Bronchial epithelial cell (primary cell): Measurements from ENCODE around the gene LRRC1. TPM values are rescaled to one million over a fixed set of nuclear protein-coding genes. Genes with fewer than 3 reads are reported as not detected.

Experiments
- DNase-seq: peaks from one replicate; pipeline ENCODE4 v3.0.0-alpha.2; 2010; ENCODE audit warnings: low read depth
- FAIRE-seq: peaks from 2 replicates; lab custom pipeline; 2011; peaks lifted over from hg19 to GRCh38; lab: Jason Lieb, UNC
- H3K27me3 ChIP-seq: 2 replicates; pipeline ENCODE4 v1.5.1; 2011; ENCODE audit warnings: low read length; ENCODE audit not compliant: control insufficient read depth, insufficient read depth
- H3K36me3 ChIP-seq: 2 replicates; pipeline ENCODE4 v1.5.1; 2011; ENCODE audit warnings: low read length; ENCODE audit not compliant: control insufficient read depth, insufficient read depth
- H3K4me3 ChIP-seq: 2 replicates; pipeline ENCODE4 v1.5.1; 2011; ENCODE audit warnings: mild to moderate bottlenecking, low read depth, low read length, control low read depth
- total RNA-seq: library from RNA; depleted of rRNA; stranded (reverse); fragments of >200 nt; gene quantifications from 2 replicates; pipeline ENCODE4 v1.2.1, GENCODE V29; 2014
- TF ChIP-seq, protein P1 (sequence below): IDR thresholded peaks from 2 replicates; pipeline ENCODE4 v1.5.1; 2011; ENCODE audit warnings: mild to moderate bottlenecking, moderate library complexity, low read length, control low read depth, inconsistent platforms; ENCODE audit not compliant: insufficient read depth, severe bottlenecking

The LRRC1 gene
- total RNA-seq, 1 donor from 2014 or later, result 19.7 TPM

GRCh38 chr6:53878808-53879207, 84.0 kb downstream of the LRRC1 start:
- Histone ChIP-seq H3K36me3 (no peaks in the 10 kb centered on the region), H3K27me3 (no peaks in the 10 kb centered on the region), H3K4me3 (no peak overlapping the region)
- DNase-seq (no peak), FAIRE-seq (no peak)
- TF ChIP-seq, protein P1, sequence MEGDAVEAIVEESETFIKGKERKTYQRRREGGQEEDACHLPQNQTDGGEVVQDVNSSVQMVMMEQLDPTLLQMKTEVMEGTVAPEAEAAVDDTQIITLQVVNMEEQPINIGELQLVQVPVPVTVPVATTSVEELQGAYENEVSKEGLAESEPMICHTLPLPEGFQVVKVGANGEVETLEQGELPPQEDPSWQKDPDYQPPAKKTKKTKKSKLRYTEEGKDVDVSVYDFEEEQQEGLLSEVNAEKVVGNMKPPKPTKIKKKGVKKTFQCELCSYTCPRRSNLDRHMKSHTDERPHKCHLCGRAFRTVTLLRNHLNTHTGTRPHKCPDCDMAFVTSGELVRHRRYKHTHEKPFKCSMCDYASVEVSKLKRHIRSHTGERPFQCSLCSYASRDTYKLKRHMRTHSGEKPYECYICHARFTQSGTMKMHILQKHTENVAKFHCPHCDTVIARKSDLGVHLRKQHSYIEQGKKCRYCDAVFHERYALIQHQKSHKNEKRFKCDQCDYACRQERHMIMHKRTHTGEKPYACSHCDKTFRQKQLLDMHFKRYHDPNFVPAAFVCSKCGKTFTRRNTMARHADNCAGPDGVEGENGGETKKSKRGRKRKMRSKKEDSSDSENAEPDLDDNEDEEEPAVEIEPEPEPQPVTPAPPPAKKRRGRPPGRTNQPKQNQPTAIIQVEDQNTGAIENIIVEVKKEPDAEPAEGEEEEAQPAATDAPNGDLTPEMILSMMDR, result no peak

DNA sequence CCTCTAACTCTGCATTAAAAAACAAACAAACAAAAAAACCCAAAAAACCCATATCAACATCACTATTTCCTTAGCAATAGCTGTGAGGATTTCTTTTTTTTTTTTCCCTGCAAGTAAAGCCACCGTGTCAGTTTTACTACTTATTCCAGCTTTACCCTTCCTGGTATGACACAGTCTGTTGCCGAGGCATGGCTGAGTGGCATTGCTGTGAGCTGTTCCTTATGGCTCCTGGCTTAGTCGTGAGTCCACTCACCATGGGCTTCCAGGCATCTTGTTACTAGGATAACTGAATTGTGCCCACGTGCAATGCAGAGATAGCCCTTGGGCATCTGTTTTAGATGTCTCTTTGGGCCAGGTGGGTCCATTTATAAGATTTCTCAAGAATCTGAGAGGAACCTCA, 84.8 kb downstream of the LRRC1 start:
- no peak for FAIRE-seq

DNA sequence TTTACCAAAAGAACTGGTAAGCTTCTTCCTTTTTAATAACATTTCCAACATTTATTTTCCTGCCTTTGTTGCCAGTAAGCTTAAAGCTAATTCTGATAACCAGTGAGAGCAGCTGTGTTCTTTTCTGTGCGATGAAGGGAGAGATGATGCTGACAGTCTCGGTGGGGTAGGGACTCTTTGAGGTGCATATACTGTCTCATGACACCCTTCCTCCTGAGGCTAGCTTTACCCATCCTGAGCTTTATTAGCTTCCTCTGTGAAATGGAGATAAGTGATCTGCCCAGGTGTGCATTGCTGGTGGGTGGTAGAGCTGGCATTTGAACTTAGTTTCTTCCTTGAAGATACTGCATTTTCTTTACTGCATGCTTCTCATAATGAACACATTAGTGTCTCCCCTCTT, 92.5 kb downstream of the LRRC1 start:
- TF ChIP-seq, protein P1, result no peak
- DNase-seq, result no peak
- H3K4me3 ChIP-seq, result no peak overlapping the region
- H3K36me3 ChIP-seq, result no peaks in the 10 kb centered on the region
- no peaks in the 10 kb centered on the region for H3K27me3 ChIP-seq
- no peak for FAIRE-seq

More for the DNA sequence above, 84.8 kb downstream of the LRRC1 start:
- H3K36me3 ChIP-seq, result no peaks in the 10 kb centered on the region
- DNase-seq, result peak; percentile 46
- no peak overlapping the region for H3K4me3 ChIP-seq
- no peaks in the 10 kb centered on the region for H3K27me3 ChIP-seq
- TF ChIP-seq, protein P1, result no peak

GRCh38 chr6:53888931-53889330, 94.1 kb downstream of the LRRC1 start:
- Histone ChIP-seq H3K36me3 (no peaks in the 10 kb centered on the region), H3K4me3 (no peak overlapping the region), H3K27me3 (no peaks in the 10 kb centered on the region)
- no peak for FAIRE-seq
- TF ChIP-seq, protein P1, result no peak
- DNase-seq, result peak; percentile 35

GRCh38 chr6:53889365-53889764, 94.6 kb downstream of the LRRC1 start:
- TF ChIP-seq, protein P1, result no peak
- H3K4me3 ChIP-seq, result no peak overlapping the region
- peaks cover 1% of the 10 kb centered on the region for H3K36me3 ChIP-seq
- no peak for FAIRE-seq
- DNase-seq, result no peak
- no peaks in the 10 kb centered on the region for H3K27me3 ChIP-seq

- FAIRE-seq (no peak), DNase-seq (no peak)
- no peak overlapping the region for H3K4me3 ChIP-seq
- peaks cover 6% of the 10 kb centered on the region for H3K36me3 ChIP-seq
- TF ChIP-seq, protein P1, result no peak
- no peaks in the 10 kb centered on the region for H3K27me3 ChIP-seq
Measured at GRCh38 chr6:53892707-53893106, 97.9 kb downstream of the LRRC1 start.
